Kidney epithelial cell (primary cell): ENCODE measurements around the gene LRRC40. TPM values are rescaled to one million over a fixed set of nuclear protein-coding genes. Genes with fewer than 3 reads are reported as not detected.
"Not testable (repeated sequence)": the region's sequence is repeated elsewhere in the genome, so short reads cannot be mapped to it uniquely, and the experiment has no call there.

Source experiments
- DNase-seq: peaks from one replicate; pipeline ENCODE4 v3.0.0-alpha.2; 2010; ENCODE audit warnings: low read depth
- H3K27me3 ChIP-seq: 2 replicates; pipeline ENCODE4 v1.6.0; 2011; ENCODE audit warnings: low read length; ENCODE audit not compliant: control insufficient read depth, insufficient read depth
- H3K36me3 ChIP-seq: 2 replicates; pipeline ENCODE4 v1.5.1; 2011; ENCODE audit warnings: low read length; ENCODE audit not compliant: control insufficient read depth, insufficient read depth
- H3K4me3 ChIP-seq: 2 replicates; pipeline ENCODE4 v1.5.1; 2011; ENCODE audit warnings: low read depth, mild to moderate bottlenecking, control low read depth, low read length
- total RNA-seq: library from RNA; depleted of rRNA; stranded (reverse); fragments of >200 nt; gene quantifications from 2 replicates; pipeline ENCODE4 v1.2.3, GENCODE V29; 2015
- TF ChIP-seq, protein P1 (sequence below): IDR thresholded peaks from 2 replicates; pipeline ENCODE4 v1.5.1; 2011; ENCODE audit warnings: mild to moderate bottlenecking, moderate library complexity, low read length, control low read depth, inconsistent platforms; ENCODE audit not compliant: insufficient read depth, poor library complexity, severe bottlenecking

Gene LRRC40
- total RNA-seq, 1 donor from 2014 or later = 26.5 TPM

DNA sequence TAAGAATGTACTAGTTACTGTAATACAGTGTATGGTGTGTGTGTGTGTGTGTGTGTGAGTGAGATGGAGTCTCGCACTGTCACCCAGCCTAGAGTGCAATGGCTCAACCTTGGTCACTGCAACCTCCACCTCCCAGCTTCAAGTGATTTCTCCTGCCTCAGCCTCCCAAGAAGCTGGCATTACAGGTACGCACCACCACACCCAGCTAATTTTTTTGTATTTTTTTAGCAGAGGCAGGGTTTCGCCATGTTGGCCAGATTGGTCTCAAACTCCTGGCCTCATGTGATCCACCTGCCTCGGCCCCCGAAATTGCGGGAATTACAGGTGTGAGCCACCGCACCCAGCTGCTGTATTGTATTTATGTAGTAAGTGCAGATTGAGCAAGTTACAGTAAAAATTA lies 2.9 kb upstream of the LRRC40 start:
- Histone ChIP-seq H3K4me3 (no peak overlapping the region), H3K27me3 (no peaks in the 10 kb centered on the region), H3K36me3 (no peaks in the 10 kb centered on the region)
- DNase-seq = no peak
- TF ChIP-seq, protein P1, sequence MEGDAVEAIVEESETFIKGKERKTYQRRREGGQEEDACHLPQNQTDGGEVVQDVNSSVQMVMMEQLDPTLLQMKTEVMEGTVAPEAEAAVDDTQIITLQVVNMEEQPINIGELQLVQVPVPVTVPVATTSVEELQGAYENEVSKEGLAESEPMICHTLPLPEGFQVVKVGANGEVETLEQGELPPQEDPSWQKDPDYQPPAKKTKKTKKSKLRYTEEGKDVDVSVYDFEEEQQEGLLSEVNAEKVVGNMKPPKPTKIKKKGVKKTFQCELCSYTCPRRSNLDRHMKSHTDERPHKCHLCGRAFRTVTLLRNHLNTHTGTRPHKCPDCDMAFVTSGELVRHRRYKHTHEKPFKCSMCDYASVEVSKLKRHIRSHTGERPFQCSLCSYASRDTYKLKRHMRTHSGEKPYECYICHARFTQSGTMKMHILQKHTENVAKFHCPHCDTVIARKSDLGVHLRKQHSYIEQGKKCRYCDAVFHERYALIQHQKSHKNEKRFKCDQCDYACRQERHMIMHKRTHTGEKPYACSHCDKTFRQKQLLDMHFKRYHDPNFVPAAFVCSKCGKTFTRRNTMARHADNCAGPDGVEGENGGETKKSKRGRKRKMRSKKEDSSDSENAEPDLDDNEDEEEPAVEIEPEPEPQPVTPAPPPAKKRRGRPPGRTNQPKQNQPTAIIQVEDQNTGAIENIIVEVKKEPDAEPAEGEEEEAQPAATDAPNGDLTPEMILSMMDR = no peak

DNA sequence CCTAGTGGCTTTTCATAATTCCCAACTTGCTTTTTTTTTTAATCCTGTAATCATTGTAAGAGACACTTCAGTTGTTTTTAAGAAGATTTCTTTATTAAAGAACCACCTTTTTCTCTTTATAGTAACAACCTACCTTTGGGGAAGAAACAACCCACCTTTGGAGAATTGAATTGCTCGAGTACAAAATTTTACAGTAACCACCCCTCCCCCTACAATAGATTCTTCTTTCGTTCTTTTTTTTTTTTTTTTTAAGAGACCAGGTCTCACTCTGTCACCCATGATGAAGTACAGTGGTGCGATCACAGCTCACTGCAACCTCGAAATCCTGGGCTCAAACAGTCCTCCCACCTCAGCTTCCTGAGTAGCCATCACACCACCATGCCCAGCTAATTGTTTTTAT lies 2.1 kb upstream of the LRRC40 start:
- DNase-seq = no peak
- Histone ChIP-seq H3K36me3 (no peaks in the 10 kb centered on the region), H3K27me3 (no peaks in the 10 kb centered on the region), H3K4me3 (no peak overlapping the region)
- TF ChIP-seq, protein P1 = no peak

DNA sequence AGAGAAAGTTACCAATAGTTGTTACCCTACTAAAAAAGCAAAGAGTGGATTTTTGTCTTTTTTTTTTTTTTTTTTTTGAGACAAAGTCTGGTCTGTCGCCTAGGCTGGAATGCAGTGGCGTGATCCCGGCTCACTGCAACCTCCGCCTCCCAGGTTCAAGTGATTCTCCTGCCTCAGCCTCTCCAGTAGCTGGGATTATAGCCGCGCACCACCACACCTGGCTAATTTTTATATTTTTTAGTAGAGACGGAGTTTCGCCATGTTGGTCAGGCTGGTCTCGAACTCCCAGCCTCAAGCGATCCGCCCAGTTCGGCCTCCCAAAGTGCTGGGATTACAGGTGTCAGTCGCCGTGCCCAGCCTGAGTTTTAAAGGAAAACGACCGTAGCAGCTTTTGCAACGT lies 1.5 kb upstream of the LRRC40 start:
- H3K36me3 ChIP-seq, H3K27me3 ChIP-seq, DNase-seq: not testable (repeated sequence)
- peak overlapping the region; percentile 60 for H3K4me3 ChIP-seq

DNA sequence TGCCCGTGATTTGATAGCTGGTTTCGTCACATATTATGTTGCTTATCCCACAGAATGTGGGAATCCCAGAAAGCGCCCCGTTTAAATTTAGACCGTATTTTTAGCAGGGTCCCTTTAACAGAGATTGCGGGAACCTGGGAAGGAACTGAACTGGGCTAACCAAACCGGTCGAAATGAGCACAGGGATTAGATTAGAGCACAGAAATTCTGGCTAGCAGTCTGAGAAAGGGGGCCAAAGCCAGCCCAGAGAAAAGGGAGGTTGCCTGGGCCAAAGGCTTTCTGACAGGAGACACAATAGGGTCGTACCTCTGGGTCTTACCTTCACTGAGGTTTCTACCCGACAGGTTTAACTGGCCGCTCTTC lies 327 bp downstream of the LRRC40 start:
- no peaks in the 10 kb centered on the region for H3K36me3 ChIP-seq
- H3K27me3 ChIP-seq = no peaks in the 10 kb centered on the region
- TF ChIP-seq, protein P1 = no peak
- peak overlapping the region; percentile 60 for H3K4me3 ChIP-seq
- no peak for DNase-seq

DNA sequence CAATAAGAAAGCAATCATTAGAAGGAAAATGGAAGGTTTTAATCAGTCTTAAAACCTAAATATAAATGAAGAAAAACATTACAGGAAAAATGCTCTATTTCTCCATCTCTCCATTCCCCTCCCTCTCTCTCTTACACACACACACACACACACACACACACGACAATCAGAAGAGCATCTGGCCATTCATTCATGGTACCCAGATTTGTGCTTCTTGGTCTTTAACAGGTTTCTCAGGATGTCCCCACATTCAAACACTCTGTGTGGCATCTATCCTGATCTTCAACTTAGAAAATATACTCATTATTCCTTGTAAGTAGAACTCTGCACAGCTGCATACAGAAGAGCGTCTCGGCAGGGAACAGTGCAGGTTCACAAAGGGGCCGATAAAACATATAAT lies 779 bp downstream of the LRRC40 start:
- TF ChIP-seq, protein P1 = no peak
- no peak for DNase-seq
- H3K4me3 ChIP-seq = peak overlapping the region; percentile 60
- no peaks in the 10 kb centered on the region for H3K27me3 ChIP-seq
- H3K36me3 ChIP-seq = no peaks in the 10 kb centered on the region

DNA sequence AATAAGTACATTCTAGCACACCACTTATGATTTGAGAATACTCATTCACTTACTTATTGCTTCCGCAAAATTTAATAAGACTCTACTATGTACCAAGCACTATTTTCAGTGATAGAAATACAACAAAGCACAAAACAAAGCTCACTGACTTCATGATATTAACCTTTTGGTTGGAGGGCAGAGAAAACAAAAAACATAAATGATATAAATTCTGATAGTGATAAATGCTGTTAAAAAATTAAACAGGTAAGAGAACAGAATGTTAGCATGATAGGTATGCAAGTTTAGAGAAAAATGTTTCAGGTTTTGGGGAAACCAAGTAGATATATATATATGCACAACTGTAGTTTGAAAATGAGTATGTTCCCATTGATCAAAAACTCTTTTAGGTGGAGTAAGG lies 1.2 kb downstream of the LRRC40 start:
- no peak overlapping the region for H3K4me3 ChIP-seq
- TF ChIP-seq, protein P1 = no peak
- no peak for DNase-seq

More for the DNA sequence above, 1.2 kb downstream of the LRRC40 start:
- Histone ChIP-seq H3K27me3 (no peaks in the 10 kb centered on the region), H3K36me3 (no peaks in the 10 kb centered on the region)
